Mesothelial cell of epicardium (in vitro differentiated cells): ENCODE data around the gene PLEKHA5. TPM values are rescaled to one million over a fixed set of nuclear protein-coding genes. Genes with fewer than 3 reads are reported as not detected.

Experiments used
- DNase-seq, 2 experiments: peaks; one replicate each; pipeline ENCODE4 v3.0.0; 2021; ENCODE audit warnings: low spot score in 2 of 2; ENCODE audit not compliant: unreplicated experiment in 2 of 2
- H3K27ac Mint-ChIP-seq: 2 replicates; pipeline ENCODE4 v1.8.0; 2021; ENCODE audit warnings: mixed read lengths
- H3K27me3 Mint-ChIP-seq: 2 replicates; pipeline ENCODE4 v1.8.0; 2021; ENCODE audit warnings: low read depth, mixed read lengths
- H3K36me3 Mint-ChIP-seq: 2 replicates; pipeline ENCODE4 v1.8.0; 2021; ENCODE audit warnings: mixed read lengths
- H3K4me1 Mint-ChIP-seq: 2 replicates; pipeline ENCODE4 v1.8.0; 2021; ENCODE audit warnings: mixed read lengths
- H3K4me3 Mint-ChIP-seq: 2 replicates; pipeline ENCODE4 v1.8.0; 2021; ENCODE audit warnings: mild to moderate bottlenecking, moderate library complexity, mixed read lengths
- H3K9me3 Mint-ChIP-seq: 2 replicates; pipeline ENCODE4 v1.8.0; 2021; ENCODE audit warnings: mixed read lengths
- total RNA-seq: library from RNA; stranded (reverse); gene quantifications from 3 replicates; pipeline ENCODE4 v1.2.1, GENCODE V29; 2021
- TF ChIP-seq, protein P1 (sequence below): fragments of 200-600 bp; sonication (generic); IDR thresholded peaks from one replicate; pipeline ENCODE4 v1.5.0; 2021; ENCODE audit warnings: antibody characterized with exemption; ENCODE audit not compliant: unreplicated experiment

PLEKHA5 gene
- total RNA-seq, 1 donor from 2014 or later = 52.0 TPM

DNA sequence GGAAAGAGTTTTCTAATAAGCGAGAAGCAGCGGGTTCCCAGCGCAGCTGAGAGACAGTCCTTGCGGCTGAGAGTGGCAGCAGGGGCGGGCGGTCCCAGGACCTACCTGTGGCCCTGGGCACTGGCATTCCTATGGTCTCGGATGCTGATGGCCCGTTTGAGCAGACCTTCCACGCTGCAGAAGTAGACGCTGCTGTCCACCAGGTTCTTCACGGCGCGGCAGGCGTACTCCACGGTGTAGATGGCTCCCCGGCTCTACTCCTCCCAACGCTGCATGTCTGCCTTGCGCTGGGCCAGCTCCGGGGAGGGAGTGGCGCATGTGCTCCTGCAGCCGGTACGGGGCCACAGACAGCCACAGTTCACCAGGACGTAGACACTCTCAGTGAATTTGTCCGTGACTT lies 21.8 kb upstream of the PLEKHA5 start:
- Mint-ChIP-seq H3K4me1 (no peaks in the 10 kb centered on the region), H3K4me3 (no peak overlapping the region), H3K27me3 (no peaks in the 10 kb centered on the region), H3K36me3 (no peaks in the 10 kb centered on the region), H3K9me3 (no peaks in the 10 kb centered on the region), H3K27ac (no peak overlapping the region)
- TF ChIP-seq, protein P1, sequence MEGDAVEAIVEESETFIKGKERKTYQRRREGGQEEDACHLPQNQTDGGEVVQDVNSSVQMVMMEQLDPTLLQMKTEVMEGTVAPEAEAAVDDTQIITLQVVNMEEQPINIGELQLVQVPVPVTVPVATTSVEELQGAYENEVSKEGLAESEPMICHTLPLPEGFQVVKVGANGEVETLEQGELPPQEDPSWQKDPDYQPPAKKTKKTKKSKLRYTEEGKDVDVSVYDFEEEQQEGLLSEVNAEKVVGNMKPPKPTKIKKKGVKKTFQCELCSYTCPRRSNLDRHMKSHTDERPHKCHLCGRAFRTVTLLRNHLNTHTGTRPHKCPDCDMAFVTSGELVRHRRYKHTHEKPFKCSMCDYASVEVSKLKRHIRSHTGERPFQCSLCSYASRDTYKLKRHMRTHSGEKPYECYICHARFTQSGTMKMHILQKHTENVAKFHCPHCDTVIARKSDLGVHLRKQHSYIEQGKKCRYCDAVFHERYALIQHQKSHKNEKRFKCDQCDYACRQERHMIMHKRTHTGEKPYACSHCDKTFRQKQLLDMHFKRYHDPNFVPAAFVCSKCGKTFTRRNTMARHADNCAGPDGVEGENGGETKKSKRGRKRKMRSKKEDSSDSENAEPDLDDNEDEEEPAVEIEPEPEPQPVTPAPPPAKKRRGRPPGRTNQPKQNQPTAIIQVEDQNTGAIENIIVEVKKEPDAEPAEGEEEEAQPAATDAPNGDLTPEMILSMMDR = no peak
- DNase-seq = no peak

DNA sequence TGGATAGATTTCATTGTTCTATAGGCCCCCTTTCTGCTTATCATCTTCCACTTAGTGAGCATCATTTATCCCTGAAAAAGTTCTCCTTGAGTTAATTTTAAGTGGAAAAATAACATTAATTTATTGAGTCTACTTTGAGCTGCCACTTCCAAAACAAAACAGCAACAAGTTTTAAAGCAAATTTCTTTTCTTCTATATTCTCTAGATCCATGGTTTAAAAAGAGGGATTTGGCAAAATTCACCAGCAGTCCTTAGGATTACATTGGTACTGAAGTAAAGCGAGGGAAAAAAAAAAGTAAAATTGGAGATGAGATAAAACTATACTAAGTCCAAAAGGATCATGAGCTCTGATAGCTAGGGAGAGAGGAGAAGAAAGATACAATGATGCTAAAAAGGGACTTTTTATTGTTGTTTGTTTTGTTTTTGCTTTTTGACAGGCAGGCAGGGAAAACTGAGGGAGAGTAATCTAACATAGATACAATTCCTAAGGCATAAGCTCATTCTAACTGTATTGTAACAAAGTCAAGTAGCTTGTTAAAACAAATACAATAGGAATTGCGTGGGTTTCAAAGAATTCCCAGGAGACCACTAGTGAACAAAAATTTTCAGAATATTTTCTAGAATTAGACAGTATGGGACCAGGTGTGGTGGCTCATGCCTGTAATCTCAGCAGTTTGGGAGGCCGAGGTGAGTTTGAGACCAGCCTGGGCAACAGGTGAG lies 19.2 kb upstream of the PLEKHA5 start:
- Mint-ChIP-seq H3K36me3 (no peaks in the 10 kb centered on the region), H3K27ac (no peak overlapping the region), H3K4me3 (no peak overlapping the region), H3K27me3 (no peaks in the 10 kb centered on the region), H3K4me1 (no peaks in the 10 kb centered on the region), H3K9me3 (peaks cover 4% of the 10 kb centered on the region)
- TF ChIP-seq, protein P1 = no peak
- no peak for DNase-seq

DNA sequence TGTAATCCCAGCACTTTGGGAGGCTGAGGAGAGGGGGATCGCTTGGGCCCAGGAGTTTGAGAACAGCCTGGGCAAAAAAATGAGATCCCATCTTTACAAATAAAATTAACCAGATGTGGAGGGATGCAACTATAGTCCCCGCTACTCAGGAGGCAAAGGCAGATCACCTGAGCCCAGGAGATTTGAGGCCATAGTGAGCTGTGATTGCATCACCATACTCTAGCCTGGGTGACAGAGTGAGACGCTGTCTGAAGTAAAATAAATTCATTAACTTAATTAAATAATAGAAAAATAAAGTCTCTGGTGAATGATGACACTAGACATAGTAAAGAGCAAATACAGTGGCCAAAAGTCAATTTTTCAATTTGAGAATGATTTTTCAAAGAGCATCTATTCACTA lies 16.1 kb upstream of the PLEKHA5 start:
- H3K4me1 Mint-ChIP-seq = no peaks in the 10 kb centered on the region
- H3K9me3 Mint-ChIP-seq = peaks cover 4% of the 10 kb centered on the region
- no peak overlapping the region for H3K27ac Mint-ChIP-seq
- no peak for DNase-seq
- TF ChIP-seq, protein P1 = no peak
- H3K36me3 Mint-ChIP-seq = no peaks in the 10 kb centered on the region
- H3K4me3 Mint-ChIP-seq = no peak overlapping the region
- H3K27me3 Mint-ChIP-seq = no peaks in the 10 kb centered on the region

DNA sequence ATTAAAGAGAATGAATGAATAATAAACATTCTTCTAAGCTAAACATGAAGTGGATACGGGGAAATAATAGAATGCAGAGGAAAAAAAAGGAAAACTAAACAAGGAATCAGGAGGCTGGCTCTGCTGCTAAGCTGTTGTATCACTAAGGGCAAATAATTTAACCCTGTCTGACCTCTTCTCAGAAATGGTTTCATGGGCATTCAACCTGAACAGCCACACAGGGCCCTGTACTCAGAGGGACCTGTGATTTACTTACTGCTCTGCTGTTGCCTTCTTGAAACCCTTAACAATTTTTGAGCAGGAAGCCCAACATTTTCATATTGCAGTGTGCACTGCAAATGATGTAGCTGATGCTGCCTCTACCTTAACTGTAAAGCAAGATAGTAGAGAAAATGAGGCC lies 14.2 kb upstream of the PLEKHA5 start:
- TF ChIP-seq, protein P1 = no peak
- Mint-ChIP-seq H3K4me3 (no peak overlapping the region), H3K9me3 (peaks cover 4% of the 10 kb centered on the region), H3K4me1 (no peaks in the 10 kb centered on the region), H3K27ac (no peak overlapping the region), H3K27me3 (no peaks in the 10 kb centered on the region), H3K36me3 (no peaks in the 10 kb centered on the region)
- DNase-seq = no peak

DNA sequence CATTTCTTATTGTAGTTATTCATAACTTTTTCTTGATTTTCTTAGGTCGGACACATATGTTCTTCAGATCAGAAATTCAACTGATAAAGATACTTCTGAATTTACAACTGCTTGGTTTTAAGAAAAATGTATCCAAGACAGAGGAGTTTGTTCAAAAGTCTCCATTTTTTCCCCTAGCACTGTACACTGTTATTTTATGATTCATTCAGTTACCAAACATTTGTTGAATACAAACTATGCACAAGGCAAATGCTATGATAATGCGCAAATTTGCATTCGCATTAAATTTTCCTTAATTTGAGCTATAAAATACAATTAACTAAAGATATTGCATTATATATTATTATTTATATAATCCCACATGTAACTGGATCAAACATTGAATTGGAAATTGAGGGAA lies 10.1 kb upstream of the PLEKHA5 start:
- no peak for DNase-seq
- Mint-ChIP-seq H3K4me3 (no peak overlapping the region), H3K4me1 (no peaks in the 10 kb centered on the region), H3K27ac (no peak overlapping the region), H3K36me3 (no peaks in the 10 kb centered on the region), H3K27me3 (no peaks in the 10 kb centered on the region), H3K9me3 (no peaks in the 10 kb centered on the region)
- TF ChIP-seq, protein P1 = no peak
